ENCODE measurements around the gene ABAT. TPM values are rescaled to one million over a fixed set of nuclear protein-coding genes. Genes with fewer than 3 reads are reported as not detected.
"Not testable (repeated sequence)": the region's sequence is repeated elsewhere in the genome, so short reads cannot be mapped to it uniquely, and the experiment has no call there.

Gene ABAT
- total and polyA plus RNA-seq, 4 donors: 88.3 to 286 (median 191) TPM

DNA sequence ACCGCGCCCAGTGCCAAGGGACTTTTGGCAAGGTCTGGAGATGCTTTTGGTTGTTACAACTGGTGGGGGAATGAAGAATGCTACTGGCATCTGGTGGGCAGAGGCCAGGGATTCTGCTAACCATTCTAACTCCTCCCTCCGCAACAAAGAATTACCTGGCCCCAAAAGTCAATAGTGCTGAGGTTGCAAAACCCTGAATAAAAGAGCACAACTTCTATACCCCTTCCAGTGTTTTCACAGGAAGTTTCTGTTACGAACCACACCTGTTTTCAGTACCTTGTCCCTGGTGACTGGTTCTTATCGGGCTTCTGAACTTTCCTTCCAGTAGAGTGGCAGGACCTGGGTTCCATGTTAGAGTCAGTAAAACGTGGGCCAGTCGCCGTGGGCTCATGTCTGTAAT, 17.3 kb downstream of the ABAT start:
- Histone ChIP-seq H3K4me3 (ENCODE audit: low read depth, low read length) (no peak overlapping the region), H3K9me3 (ENCODE audit: control insufficient read depth, insufficient read depth, low read length) (peaks cover 7% of the 10 kb centered on the region), H3K27me3 (ENCODE audit: control insufficient read depth, insufficient read depth, low read length) (no peaks in the 10 kb centered on the region), H3K27ac (ENCODE audit: low read depth, low read length) (no peak overlapping the region), H3K36me3 (ENCODE audit: control insufficient read depth, insufficient read depth, low read length) (peaks cover 26% of the 10 kb centered on the region), H3K4me1 (ENCODE audit: control insufficient read depth, insufficient read depth, low read length) (peaks cover 16% of the 10 kb centered on the region)
- WGBS (ENCODE audit: insufficient coverage): 89% methylated on average over 6 of the region's 8 CpGs
- DNase-seq (ENCODE audit: low read depth in 4 of 6, low spot score in 6 of 6): no peak

DNA sequence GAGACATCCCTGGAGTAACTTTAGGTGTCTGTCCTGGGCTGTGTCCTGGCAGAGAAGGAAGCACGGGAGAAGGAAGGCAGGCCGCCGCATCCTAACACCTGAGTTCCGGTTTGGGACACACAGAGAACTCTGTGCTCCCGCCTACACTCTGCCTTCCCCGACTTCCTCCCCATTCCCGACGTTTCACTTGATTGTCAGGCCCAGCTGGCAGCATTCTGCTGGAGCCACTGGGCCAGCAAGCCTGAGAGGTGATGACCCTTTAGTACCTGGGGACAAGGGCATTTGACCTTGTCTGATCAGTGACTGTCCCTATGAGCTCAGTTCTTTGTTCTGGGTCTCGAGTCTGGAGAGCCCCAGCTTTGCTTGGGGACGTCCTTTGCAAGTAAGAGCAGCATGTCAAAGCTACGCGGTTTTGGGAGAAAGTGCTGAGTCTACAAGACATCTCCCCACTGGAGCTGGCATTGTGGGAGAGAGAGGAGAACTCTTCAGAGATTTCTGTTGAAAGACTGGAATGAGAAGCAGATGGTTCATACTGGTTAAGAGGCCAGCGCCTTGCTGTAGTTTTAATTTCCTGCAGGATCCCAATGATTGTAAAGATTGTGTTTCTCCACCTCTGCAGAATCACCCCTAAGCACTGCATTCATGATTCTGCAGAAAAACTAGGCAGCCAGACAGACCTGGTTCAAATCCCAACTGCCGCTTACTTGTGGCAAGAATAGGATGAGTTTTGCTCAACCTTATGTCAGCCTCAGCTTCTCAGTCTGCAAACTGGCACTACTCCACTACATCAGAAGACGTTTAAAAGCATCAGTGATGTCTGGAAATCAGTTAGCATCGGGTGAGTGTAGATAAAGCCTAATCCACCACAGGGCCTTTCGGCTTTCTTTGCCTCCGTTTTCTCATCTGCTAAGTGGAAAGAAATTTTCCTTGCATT, 20.6 kb downstream of the ABAT start:
- Histone ChIP-seq H3K27ac (ENCODE audit: low read depth, low read length) (no peak overlapping the region), H3K27me3 (ENCODE audit: control insufficient read depth, insufficient read depth, low read length) (no peaks in the 10 kb centered on the region), H3K4me1 (ENCODE audit: control insufficient read depth, insufficient read depth, low read length) (peaks cover 8% of the 10 kb centered on the region), H3K36me3 (ENCODE audit: control insufficient read depth, insufficient read depth, low read length) (peaks cover 17% of the 10 kb centered on the region), H3K9me3 (ENCODE audit: control insufficient read depth, insufficient read depth, low read length) (no peaks in the 10 kb centered on the region), H3K4me3 (ENCODE audit: low read depth, low read length) (no peak overlapping the region)
- DNase-seq (ENCODE audit: low read depth in 4 of 6, low spot score in 6 of 6): peak in 2 of 6 donors; percentile 56 to 58
- 67% methylated on average over 12 of the region's 18 CpGs for WGBS (ENCODE audit: insufficient coverage)

DNA sequence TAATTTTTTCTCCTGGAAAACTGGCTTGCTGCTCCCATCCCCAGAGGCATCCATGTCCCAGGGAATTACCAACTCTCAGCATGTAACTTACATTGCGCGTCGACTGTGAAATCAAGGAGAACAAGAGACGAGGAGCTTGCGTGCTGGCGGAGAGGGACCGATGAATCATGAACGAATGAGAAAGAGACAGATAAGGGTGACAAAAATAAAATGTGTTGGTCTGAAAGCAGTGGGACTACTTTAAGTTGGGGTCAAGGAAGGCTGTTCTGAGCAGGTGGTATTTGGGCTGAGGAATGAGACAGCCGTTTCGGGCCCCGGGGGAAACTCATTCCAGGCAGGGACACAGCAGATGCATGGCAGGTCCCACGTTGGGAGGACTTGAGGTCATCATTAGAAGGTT, 22.5 kb downstream of the ABAT start:
- peaks cover 8% of the 10 kb centered on the region for H3K4me1 ChIP-seq (ENCODE audit: control insufficient read depth, insufficient read depth, low read length)
- DNase-seq (ENCODE audit: low read depth in 4 of 6, low spot score in 6 of 6): no peak
- no peaks in the 10 kb centered on the region for H3K9me3 ChIP-seq (ENCODE audit: control insufficient read depth, insufficient read depth, low read length)
- H3K36me3 ChIP-seq (ENCODE audit: control insufficient read depth, insufficient read depth, low read length): peaks cover 16% of the 10 kb centered on the region
- WGBS (ENCODE audit: insufficient coverage): 58% methylated on average over 11 of the region's 12 CpGs
- no peaks in the 10 kb centered on the region for H3K27me3 ChIP-seq (ENCODE audit: control insufficient read depth, insufficient read depth, low read length)
- no peak overlapping the region for H3K27ac ChIP-seq (ENCODE audit: low read depth, low read length)
- no peak overlapping the region for H3K4me3 ChIP-seq (ENCODE audit: low read depth, low read length)

- WGBS (ENCODE audit: insufficient coverage): 0% methylated on average over 1 of the region's 3 CpGs
- no peaks in the 10 kb centered on the region for H3K27me3 ChIP-seq (ENCODE audit: control insufficient read depth, insufficient read depth, low read length)
- H3K27ac ChIP-seq (ENCODE audit: low read depth, low read length): no peak overlapping the region
- H3K4me3 ChIP-seq (ENCODE audit: low read depth, low read length): no peak overlapping the region
- peaks cover 8% of the 10 kb centered on the region for H3K4me1 ChIP-seq (ENCODE audit: control insufficient read depth, insufficient read depth, low read length)
- no peaks in the 10 kb centered on the region for H3K9me3 ChIP-seq (ENCODE audit: control insufficient read depth, insufficient read depth, low read length)
- DNase-seq (ENCODE audit: low read depth in 4 of 6, low spot score in 6 of 6): no peak
- peaks cover 18% of the 10 kb centered on the region for H3K36me3 ChIP-seq (ENCODE audit: control insufficient read depth, insufficient read depth, low read length)
These were observed 23.5 kb downstream of the ABAT start for GRCh38 chr16:8697965-8698364.

DNA sequence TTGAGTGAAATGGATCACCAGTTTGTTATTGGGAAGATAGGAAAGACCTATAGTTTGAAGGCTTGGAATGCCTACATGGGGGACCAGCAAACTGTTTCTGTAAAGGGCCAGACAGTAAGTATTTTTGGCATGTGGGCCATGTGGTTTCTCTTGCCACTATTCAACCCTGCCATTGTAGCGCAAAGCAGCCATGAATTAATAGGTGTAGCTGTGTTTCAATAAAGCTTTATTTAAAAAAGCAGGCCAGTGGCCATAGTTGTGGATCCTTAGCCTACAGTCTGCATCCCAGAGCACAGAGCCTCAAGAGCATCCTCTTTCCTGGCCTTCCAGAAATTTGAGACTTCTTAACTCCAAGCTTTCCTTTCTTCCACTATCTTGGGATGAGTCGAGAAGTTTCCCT, 29.3 kb downstream of the ABAT start:
- H3K4me1 ChIP-seq (ENCODE audit: control insufficient read depth, insufficient read depth, low read length): no peaks in the 10 kb centered on the region
- H3K36me3 ChIP-seq (ENCODE audit: control insufficient read depth, insufficient read depth, low read length): peaks cover 12% of the 10 kb centered on the region
- H3K27ac ChIP-seq (ENCODE audit: low read depth, low read length): no peak overlapping the region
- no peaks in the 10 kb centered on the region for H3K9me3 ChIP-seq (ENCODE audit: control insufficient read depth, insufficient read depth, low read length)
- 90% methylated on average over 2 of the region's 2 CpGs for WGBS (ENCODE audit: insufficient coverage)
- H3K4me3 ChIP-seq (ENCODE audit: low read depth, low read length): no peak overlapping the region
- H3K27me3 ChIP-seq (ENCODE audit: control insufficient read depth, insufficient read depth, low read length): no peaks in the 10 kb centered on the region
- no peak for DNase-seq (ENCODE audit: low read depth in 4 of 6, low spot score in 6 of 6)

GRCh38 chr16:8704098-8704497, 29.7 kb downstream of the ABAT start:
- no peak overlapping the region for H3K27ac ChIP-seq (ENCODE audit: low read depth, low read length)
- no peaks in the 10 kb centered on the region for H3K9me3 ChIP-seq (ENCODE audit: control insufficient read depth, insufficient read depth, low read length)
- no peak for DNase-seq (ENCODE audit: low read depth in 4 of 6, low spot score in 6 of 6)
- no peaks in the 10 kb centered on the region for H3K4me1 ChIP-seq (ENCODE audit: control insufficient read depth, insufficient read depth, low read length)
- no peaks in the 10 kb centered on the region for H3K27me3 ChIP-seq (ENCODE audit: control insufficient read depth, insufficient read depth, low read length)
- WGBS (ENCODE audit: insufficient coverage): 73% methylated on average over 2 of the region's 3 CpGs
- peaks cover 12% of the 10 kb centered on the region for H3K36me3 ChIP-seq (ENCODE audit: control insufficient read depth, insufficient read depth, low read length)
- no peak overlapping the region for H3K4me3 ChIP-seq (ENCODE audit: low read depth, low read length)

- not testable (repeated sequence) for H3K27me3 ChIP-seq (ENCODE audit: control insufficient read depth, insufficient read depth, low read length); H3K9me3 ChIP-seq (ENCODE audit: control insufficient read depth, insufficient read depth, low read length); H3K4me1 ChIP-seq (ENCODE audit: control insufficient read depth, insufficient read depth, low read length); H3K36me3 ChIP-seq (ENCODE audit: control insufficient read depth, insufficient read depth, low read length); H3K27ac ChIP-seq (ENCODE audit: low read depth, low read length); H3K4me3 ChIP-seq (ENCODE audit: low read depth, low read length); DNase-seq (ENCODE audit: low read depth in 4 of 6, low spot score in 6 of 6)
- WGBS (ENCODE audit: insufficient coverage): no CpG with 5 or more reads among the region's 4 CpGs
These were observed 30.8 kb downstream of the ABAT start for GRCh38 chr16:8705100-8705822.

DNA sequence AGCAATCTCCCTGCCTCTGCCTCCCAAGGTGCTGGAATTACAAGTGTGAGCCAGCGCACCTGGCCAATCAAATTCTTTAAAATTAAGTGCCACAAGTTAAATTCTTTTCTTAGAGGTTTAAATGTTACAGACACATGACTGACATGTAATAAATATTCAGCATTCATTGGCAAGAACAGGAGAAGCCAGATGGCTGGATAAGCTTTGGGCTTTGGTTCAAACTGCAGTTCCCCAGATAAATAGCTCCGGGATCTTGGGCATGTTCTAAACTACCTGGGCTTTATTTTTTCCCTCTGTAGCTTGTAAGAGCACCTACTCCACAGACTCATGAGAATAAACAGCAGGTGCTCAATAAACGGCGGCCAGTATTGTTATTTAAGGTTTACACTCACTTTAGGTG, 34.1 kb downstream of the ABAT start:
- Histone ChIP-seq H3K27ac (ENCODE audit: low read depth, low read length) (no peak overlapping the region), H3K36me3 (ENCODE audit: control insufficient read depth, insufficient read depth, low read length) (peaks cover 3% of the 10 kb centered on the region), H3K4me1 (ENCODE audit: control insufficient read depth, insufficient read depth, low read length) (peaks cover 17% of the 10 kb centered on the region), H3K9me3 (ENCODE audit: control insufficient read depth, insufficient read depth, low read length) (no peaks in the 10 kb centered on the region), H3K4me3 (ENCODE audit: low read depth, low read length) (no peak overlapping the region), H3K27me3 (ENCODE audit: control insufficient read depth, insufficient read depth, low read length) (no peaks in the 10 kb centered on the region)
- WGBS (ENCODE audit: insufficient coverage): no CpG with 5 or more reads among the region's 4 CpGs
- peak in 1 of 6 donors; percentile 70 for DNase-seq (ENCODE audit: low read depth in 4 of 6, low spot score in 6 of 6)

- Histone ChIP-seq H3K36me3 (ENCODE audit: control insufficient read depth, insufficient read depth, low read length) (peaks cover 3% of the 10 kb centered on the region), H3K4me1 (ENCODE audit: control insufficient read depth, insufficient read depth, low read length) (peaks cover 44% of the 10 kb centered on the region), H3K27ac (ENCODE audit: low read depth, low read length) (peak overlapping the region; percentile 89), H3K27me3 (ENCODE audit: control insufficient read depth, insufficient read depth, low read length) (no peaks in the 10 kb centered on the region), H3K4me3 (ENCODE audit: low read depth, low read length) (peak overlapping the region; percentile 24), H3K9me3 (ENCODE audit: control insufficient read depth, insufficient read depth, low read length) (no peaks in the 10 kb centered on the region)
- peak; percentile 65 to 99 (median 89) for DNase-seq (ENCODE audit: low read depth in 4 of 6, low spot score in 6 of 6)
- 2% methylated on average over 26 of the region's 27 CpGs for WGBS (ENCODE audit: insufficient coverage)
These were observed 38.4 kb downstream of the ABAT start for GRCh38 chr16:8712589-8713361.

Measured in spinal cord (tissue), 10 donors.